ENCODE measurements around the gene KLRD1. TPM values are rescaled to one million over a fixed set of nuclear protein-coding genes. Genes with fewer than 3 reads are reported as not detected.
"Not testable (repeated sequence)": the region's sequence is repeated elsewhere in the genome, so short reads cannot be mapped to it uniquely, and the experiment has no call there.

The KLRD1 gene, protein sequence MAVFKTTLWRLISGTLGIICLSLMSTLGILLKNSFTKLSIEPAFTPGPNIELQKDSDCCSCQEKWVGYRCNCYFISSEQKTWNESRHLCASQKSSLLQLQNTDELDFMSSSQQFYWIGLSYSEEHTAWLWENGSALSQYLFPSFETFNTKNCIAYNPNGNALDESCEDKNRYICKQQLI
- polyA plus RNA-seq (ENCODE audit: insufficient read length): 0.37 TPM
- long read RNA-seq, donor 1: 0 reads
- long read RNA-seq, donor 2: 0 reads
- long read RNA-seq, donor 3: 0 reads
- long read RNA-seq, donor 4: 0 reads
- long read RNA-seq, donor 5: 0 reads
- long read RNA-seq, donor 6: 0 reads
- long read RNA-seq, donor 7: 0 reads
- long read RNA-seq, donor 8: 0 reads

DNA sequence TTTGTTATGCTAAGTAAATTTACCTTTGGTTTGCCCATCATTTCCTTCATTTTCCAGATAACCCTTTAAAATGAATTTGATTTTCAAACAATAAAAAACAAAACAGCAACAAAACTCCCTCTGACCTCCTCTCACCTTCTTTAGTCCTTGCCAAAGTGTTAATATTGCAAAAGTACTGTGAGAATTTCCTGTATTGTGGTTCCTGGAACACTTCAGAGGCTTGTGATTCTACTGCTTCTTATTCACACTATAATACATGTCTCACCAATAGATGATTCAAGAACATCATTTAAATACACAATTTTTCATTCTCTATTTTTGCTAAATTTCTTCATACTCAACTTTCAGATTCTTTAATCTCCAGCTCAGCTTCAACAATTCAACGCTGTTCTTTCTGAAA lies at the start of gene KLRD1:
TSS of gene KLRD1 (plus strand) at position 241 of the 400 bp plus-strand sequence. CDS start 208 bp downstream, outside the sequence.
- no peak for DNase-seq

DNA sequence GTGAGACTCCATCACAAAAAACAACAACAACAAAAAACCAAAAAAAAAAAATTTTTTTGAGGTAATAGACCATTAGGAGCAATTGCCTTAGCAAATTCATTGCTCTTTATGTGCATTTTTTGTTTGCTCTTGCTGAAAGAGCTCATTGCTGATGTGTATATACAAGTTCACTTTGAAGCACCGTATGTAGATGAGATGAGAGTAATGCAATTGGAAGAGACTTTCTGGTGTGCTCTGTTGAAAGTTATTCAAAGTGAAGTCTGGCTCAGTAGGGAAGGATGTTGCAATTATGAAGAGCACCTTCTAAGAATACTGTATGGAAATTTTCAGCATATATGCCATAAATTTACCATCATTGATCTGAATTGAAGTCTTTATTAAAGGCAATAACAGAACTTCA lies 46.7 kb upstream of the KLRD1 start:
- DNase-seq: no peak

DNA sequence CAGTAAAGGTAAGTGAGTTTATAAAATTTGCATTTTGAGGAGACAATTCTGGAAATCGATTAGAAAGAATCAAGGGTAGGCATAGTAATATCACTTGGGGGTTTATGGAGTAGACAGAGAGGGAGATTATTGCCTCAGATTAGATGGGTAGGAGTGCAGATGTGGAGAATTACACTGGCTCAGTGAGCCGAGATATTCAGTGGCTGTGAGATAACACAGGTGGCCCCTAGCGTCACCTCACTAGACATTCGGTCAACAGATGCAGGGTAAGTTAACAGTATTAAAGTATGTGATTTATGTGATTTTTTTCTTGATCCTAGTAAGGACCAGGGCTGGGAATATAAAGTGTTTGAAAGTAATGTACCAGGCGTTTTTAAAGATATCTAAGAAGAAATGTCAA lies 39.6 kb upstream of the KLRD1 start:
- DNase-seq: no peak

DNA sequence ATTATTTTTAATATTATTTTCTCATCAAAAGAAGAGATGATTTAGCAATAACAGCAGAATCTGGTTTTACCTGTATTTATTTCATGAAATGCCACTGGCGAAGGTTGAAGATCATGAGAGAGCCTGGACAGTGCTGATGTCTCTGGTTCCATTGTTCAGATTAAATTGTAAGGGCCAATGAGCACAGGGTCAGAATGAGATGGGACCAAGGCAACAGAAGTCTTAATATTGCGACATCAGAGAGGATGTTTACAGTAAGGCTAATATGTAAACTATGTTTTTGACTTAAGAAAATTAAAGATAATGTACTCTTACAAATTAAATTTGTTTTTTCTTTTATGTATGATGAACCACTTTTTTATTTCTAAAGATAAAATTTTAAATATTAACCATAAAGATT lies 35.2 kb upstream of the KLRD1 start:
- DNase-seq: no peak

DNA sequence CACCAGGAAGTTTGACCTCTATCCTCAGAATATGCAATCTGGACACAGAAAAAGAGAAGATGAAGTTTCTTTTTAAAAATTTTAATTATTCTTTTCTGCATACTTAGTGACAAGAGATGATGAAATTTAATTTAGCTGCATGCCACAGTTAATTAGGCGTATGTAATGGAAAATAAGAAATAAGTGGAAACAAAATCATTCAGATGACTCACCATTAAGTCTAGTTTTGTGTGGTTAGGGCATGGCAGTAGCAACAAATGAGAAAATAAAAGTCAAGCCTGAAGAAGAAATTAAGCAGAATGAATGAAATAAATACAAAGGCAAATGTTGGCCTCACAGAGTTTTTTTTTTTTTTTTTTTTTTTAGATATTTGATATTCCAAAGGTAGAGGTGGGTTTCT lies 30.9 kb upstream of the KLRD1 start:
- DNase-seq: no peak

DNA sequence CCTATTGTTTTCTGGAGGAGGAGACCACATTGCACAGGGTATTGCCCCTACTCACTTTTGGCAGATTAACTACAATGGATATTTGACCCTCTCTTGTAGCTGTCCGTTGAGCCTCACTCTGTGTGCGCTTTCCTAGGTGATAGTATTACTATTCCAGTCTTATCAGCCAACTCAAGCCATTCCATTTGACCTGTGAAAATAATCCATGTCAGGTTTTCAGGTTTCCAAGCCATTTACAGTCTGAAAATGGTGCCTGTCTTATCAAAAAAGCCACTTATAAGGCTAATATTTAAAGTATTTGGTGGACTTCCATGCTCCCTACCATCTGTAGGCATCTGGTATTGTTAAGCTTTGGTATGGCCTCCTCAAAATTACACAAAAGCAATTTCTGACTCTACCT lies 29.6 kb upstream of the KLRD1 start:
- DNase-seq: no peak

DNA sequence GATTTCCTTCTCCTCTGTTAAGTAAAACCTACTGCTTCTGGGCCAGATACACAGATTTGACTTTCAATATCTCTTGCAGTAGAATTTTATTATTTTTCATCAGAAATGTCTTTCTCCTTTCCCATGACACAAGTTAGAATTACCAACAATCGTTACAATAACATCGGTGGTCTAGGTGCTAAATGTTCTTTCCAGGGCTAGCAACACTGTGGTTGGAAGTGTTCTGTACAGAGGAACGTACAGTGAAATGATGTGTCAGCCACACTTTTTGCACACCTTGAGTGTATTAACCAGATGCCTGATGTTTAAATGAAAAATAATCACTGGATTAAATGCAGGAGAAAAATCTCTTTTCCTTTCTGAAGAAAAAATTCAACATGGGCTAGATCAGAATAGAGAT lies 27.7 kb upstream of the KLRD1 start:
- no peak for DNase-seq

DNA sequence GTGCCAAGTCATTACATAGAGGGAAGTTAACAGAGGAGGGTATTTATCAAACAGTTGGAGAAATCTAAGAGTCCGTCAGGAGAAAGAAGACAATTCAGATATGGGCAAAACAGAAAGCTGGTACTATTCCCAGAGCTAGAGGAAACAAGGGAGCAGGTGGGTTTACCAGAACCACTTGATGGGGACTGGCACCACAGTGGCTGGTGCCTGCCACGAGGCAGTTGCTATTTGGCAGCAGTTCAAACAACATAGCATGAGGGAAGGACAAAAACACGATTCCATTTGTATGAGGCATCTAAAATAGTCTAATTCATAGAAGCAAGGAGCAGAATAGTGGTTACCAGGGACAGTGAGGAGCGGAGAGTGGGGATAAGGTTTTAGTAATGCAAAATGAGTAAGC lies 24.6 kb upstream of the KLRD1 start:
- no peak for DNase-seq

DNA sequence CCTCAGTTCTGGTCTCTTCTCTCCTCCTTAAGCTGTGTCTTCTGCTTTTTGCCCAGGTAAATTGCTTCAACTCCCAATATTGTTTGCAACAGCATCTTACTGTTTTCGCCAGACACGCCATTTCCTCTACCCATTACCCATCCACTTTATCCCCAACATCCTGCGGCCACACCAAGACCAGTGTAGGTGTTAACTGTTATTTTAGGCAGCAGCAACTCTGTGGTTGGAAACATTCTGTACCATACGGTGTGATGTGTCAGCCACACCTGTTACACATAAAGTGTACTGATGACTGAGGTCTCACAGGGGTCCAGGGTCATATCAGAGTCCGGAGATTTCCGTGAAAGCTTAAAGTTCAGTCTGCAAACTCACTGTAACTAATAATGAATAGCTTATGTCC lies 21.8 kb upstream of the KLRD1 start:
- no peak for DNase-seq

DNA sequence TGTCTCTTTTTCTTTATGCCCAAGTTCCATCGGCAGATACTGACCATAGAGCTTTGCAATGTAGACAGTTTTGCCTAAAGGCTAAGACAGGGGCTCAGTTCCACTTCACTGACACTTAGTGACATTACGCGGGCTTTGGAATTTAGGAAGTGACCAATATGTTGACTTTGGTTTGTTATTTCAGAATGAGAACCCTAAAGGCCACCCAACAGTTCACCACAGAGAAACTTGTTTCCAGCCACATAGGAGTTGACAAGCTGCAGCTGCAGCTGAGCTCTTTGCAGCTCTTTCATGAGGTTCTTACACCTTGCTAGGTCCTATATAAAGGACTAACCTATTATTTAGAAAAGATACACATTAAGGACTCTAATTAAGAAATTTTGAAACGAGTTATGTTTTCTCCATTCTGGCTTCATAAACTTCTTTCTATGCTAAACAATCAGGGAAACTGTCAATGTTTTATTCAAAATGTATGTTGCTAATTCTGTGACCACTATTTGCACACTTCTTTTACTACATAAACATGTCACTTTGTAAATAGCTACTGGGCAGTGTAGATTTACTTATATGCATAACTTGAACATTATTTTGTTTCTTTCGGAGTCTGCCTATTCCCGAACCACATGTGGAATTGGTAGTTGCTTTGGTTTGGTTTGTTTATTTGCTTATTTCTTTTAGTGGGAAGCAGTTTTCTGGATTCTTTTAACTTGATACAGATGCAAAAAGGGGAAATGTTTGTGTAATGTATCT lies 18.5 kb upstream of the KLRD1 start:
- DNase-seq: no peak

DNA sequence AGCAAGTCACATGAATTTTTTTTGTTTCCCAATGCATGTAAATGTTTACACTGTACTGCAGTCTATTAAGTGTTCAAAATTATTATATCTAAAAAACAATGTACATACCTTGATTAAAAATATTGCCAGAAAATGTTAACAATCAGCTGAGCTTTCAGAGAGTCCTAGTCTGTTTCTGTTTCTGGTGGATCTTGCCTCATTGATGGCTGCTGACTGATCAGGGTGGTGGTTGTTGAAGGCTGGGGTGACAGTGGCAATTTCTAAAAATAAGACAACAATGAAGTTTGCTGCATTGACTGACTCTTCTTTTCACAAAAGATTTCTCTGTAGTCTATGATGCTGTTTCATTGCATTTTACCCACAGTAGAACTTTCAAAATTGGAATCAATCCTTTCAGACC lies 16.6 kb upstream of the KLRD1 start:
- no peak for DNase-seq

DNA sequence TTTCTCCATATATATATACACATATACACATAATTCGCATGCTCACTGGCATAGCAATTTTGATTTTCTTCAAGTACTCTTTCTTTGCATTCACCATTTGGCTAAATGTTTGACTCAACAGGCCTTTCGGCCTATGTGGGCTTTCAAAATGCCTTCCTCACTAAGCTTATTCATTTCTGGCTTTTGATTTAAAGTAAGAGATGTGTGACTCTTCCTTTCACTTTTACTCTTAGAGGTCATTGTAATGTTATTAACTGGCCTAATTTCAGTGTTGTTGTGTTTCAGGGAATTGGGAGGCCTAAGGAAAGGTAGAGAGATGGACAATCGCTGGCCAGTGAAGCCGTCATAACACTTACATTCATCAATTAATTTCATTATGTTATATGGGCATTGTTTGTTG lies 14.5 kb upstream of the KLRD1 start:
- DNase-seq: no peak

DNA sequence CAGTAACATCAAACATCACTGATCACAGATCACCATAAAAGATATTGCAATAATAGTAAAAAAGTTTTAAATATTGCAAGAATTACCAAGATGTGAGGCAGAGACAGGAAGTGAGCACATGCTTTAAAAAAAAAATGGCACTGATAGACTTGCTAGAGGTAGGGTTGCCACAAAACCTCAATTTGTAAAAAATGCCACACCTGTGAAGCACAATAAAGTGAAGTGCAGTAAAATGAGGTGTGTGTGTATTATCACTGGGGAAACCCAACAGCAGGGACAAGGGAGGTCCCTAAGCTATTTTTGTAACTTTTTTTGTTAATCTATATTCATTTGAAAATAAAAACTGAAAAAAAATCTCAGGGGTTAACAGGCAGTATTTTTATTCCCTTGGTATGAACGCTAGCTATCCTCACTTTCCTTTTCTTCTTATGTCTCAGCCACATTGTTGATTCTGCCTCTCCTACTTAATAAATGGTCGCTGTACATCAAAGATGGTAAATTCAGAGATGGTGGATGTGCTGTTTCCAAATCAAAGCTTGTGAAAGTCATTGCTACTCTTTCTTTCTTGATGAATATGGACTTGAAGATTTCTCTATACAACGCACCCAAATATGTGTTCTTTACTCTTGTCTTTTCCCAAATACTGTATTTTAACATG lies 14.0 kb upstream of the KLRD1 start:
- no peak for DNase-seq

DNA sequence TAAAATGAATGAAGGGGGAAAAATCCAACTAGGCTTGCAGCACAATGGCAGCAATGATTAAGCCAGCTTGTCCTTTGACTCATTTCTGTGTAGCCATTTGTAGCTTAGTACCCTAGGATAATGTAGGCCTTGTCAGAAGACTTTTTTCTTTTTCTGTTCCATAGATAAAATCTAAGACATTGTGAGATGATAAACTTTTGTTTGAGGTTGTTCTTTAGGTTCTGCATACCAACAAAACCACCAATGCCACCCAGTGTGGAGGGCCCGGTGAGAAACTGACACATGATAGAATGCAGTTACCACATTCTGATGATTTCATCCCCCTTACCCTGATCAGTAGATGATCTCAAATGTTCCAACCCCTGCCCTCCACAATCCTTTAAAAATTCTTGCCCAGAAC lies 6.6 kb upstream of the KLRD1 start:
- no peak for DNase-seq

DNA sequence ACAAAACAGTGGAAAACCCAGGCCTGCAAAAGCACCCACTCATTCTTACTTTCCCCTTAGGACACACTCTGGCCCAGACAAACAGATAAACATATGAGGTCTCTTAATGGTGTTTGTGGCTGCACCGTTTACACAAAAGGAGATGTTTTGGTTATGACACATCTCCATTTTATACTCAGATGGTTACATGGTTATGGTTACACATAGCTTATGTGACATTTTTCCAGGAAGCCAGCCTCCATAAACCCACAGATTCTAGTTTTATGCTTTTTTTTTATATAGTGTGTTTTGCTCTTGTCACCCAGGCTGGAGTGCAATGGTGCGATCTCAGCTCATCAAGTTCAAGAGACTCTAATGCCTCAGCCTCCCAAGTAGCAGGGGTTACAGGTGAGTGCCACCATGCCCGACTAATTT lies 3.5 kb upstream of the KLRD1 start:
- DNase-seq: no peak

DNA sequence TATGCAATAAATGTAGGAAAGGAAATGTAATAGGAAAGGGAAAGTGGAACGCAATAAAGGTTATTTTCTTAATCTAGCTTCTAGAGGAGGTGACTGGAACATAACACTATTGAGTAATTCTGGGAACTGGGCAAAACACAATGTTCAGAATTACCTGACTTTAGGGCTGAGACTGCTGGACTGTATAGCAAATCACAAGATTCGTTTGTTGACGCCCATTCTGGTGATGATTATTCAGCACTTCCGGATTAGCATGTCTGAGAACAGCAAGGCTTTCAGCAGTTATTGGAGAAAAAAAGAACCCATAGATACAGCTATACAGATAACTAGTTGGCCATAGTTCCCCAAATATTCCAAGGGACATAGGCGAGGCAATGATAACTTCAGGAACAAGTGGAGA lies 2.3 kb upstream of the KLRD1 start:
- no peak for DNase-seq

DNA sequence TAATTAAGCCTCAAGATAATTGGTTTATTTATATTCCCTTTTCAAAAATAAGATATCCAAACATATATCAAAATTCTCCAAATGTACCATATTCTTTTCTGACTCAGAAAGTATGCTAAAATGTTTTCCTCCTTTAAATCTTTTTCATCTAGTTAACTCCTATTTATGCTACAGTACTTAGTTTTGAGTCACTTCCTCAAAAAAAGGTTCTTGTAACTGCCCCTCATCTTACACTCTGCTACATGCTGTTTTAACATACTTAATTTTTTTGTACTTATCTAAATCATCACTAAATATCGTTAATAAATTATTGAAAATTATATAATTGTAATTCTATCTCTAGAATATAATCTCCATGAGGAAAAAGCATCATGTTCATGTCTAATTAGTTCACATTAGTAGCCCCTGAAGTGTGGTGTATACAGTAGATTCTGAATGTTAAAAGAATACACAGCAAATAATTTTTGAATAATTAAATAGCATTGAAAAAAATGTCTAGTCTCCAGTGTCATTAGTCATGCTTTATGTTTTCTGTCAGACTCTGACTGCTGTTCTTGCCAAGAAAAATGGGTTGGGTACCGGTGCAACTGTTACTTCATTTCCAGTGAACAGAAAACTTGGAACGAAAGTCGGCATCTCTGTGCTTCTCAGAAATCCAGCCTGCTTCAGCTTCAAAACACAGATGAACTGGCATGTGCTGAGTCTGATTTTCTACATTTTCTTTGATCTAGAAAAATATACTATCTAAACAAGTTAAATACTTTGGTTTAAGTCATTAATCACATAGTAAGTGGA lies 3.5 kb downstream of the KLRD1 start:
- no peak for DNase-seq

DNA sequence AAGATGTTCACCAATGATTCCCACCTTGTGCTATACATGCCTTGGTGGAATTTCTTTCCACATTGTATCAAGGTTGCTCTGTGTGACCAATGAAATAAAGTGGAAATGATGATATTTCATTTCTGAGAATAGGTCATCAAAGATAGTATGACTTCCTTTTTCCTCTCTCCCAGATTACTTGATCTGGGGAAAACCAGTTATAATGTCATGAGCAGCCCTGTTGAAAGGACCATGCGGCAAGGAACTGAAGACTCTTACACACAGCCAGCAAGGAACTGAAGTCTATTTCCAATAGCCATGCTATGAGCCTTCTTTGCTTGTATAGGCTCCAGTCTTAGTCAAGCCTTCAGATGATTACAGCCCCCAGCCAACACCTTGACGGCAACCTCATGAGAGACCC lies 11.7 kb downstream of the KLRD1 start:
- no peak for DNase-seq

DNA sequence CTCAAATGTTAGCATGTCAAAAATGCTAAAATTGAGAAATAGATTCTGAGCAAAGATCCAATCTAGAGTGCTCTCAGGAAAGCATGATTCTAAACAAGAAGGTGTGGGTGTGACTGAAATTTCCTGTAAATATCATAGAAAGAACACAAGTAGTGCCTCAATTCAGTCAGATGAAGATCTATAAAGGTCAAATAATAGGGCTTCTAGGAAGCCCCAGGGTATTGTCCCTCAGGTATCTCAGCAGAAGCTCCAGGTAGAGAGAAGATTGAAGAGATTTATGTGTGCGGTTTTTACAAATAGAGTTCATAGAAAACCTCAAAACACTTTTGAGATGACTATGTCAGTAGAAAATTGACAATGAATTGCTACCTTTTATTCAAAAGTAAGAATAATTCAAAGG lies 13.0 kb downstream of the KLRD1 start:
- no peak for DNase-seq

DNA sequence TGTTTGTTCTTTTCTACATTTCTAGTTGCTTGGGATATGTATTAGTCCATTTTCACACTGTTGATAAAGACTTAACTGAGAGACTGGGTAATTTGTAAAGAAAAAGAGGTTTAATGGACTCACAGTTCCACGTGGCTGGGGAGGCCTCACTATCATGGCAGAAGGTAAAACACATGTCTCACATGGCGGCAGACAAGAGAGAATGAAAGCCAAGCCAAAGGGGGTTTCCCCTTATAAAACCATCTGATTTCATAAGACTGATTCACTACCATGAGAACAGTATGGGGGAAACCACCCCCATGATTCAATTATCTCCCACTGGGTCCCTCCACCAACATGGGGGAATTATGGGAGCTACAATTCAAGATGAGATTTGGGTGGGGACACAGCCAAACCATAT lies 21.0 kb downstream of the KLRD1 start:
- DNase-seq: not testable (repeated sequence)

DNA sequence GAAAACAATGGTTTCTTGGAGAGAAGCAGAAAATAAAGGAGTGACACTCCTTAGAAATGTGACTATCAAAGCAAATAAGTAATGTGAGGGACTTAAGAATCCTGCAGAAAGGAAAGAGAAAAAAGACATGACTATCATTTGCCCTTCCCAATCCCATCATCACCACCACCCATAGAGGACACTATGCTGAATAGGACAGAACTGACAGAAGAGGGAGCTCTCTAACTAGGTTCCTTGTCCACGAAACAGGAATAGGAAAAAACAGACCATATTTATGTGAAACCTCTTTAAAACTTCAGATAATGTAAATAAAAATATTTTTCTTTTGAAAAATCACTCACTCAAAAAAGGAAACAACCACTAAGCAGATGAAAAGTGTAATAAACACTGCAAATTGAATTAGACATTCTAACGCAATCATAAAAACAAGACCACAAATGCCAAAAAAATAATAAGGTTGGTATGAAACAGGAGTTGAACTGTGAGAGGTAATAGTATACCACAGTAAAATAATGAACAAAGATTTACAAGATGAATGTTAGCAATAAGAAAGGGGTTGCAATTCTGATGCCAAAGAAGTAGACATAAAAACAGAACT lies 24.1 kb downstream of the KLRD1 start:
- peak; percentile 46 for DNase-seq

DNA sequence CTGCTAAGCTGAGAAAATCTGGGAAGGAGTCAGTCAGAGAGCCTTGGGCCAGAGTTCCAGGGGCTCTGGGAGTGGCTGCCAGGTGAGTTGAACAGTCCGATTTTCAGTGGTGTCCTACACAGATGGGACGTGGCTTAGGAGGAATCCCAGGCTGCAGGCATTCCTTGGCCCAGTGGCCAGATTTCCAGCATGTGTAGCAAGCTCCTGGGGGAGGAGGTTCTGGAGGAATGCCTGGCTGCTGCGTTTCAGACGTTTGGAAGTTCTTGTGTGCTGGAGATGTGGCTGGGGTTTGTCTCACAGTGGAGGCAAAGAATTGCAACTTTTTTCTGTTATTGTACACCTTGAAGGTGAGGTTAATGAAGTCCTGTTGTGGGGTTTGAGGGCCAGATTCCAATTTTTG lies 28.5 kb downstream of the KLRD1 start:
- DNase-seq: not testable (repeated sequence)
